ENCODE results near the gene DHX30. TPM values are rescaled to one million over a fixed set of nuclear protein-coding genes. Genes with fewer than 3 reads are reported as not detected.
A peak's percentile ranks its signal among the peaks of the same experiment; 100 is the strongest.

Gene DHX30
- total and polyA plus RNA-seq, 9 of the 15 experiments (the other 6 are each of a cell fraction or from before 2014, with no cell fraction given) = 12.3 to 158 (median 79.0) TPM

DNA sequence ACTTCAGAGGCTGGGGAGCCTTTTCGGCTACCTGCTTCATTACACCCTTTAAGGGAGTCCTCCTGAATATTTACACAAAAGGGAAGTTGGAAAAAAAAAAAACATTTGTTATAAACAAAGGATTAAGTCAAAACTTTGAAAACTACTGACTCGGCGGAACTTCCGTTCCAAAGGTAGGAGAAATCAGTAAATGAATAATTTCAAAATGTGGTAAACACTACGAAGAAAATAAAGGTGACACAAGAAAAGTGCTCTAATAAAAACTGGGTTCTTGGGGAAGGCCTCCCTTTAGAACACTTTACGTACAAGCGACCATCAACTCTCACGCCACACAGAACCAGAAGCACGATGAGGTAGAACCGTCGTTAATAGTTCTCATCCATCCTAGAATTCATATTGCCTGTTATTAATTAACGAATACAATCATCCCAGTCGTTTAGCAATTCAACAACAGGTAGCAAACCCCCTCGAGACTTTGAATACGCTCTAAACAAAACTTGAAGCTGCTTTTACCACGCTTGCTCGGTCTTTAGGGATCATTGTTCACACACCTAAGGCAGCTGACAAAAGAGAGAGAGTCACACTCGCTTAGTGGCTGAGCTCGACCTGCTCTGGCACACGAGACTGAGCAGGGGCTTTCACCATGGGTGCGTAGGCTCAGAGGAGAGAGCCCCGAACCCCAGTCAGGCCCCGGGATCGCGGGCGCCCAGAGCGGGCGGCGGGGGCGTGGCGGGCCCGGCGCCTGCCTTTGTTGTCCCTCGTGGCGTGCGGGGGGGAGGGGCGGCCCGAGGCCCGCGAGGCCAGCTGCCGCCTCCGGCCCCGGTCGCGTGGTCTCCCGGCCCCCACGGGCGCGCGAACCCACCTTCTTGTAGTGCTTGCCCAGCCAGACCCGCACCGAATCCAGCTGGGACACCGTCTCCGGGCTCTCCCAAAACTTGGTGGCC lies 21.9 kb upstream of the DHX30 start:
- H3K4me1 ChIP-seq (replicated peaks in 1 of 2; ENCODE audit: control insufficient read depth in 2 of 2, insufficient read depth in 2 of 2, low read length in 2 of 2) = peaks cover 16 to 23% of the 10 kb centered on the region in 2 experiments
- H3K4me2 ChIP-seq (ENCODE audit: insufficient read depth, low read length) = peak overlapping the region; percentile 89
- H3K4me3 ChIP-seq = peak overlapping the region; percentile 69
- H4K20me1 ChIP-seq (replicated peaks; ENCODE audit: control insufficient read depth, insufficient read depth, low read length) = 0 out of 2 replicates have a peak, but pooled peaks cover 3% of the 10 kb centered on the region
- peak; percentile 83 to 94 (median 90) for DNase-seq (ENCODE audit: extremely low read depth in 1 of 4, low spot score in 3 of 4)
- ChIA-PET CTCF (ENCODE audit: low intra/inter-chr PET ratio) (no interaction called here), POLR2A (interaction anchor here (0.6 to 1.5 kb wide), 10 partner anchors 9 to 337 kb away, joined by 3 to 14 read pairs (median 3); no protein-coding TSS in a partner anchor)
- no peaks in the 10 kb centered on the region for H3K9me1 ChIP-seq (ENCODE audit: control insufficient read depth, insufficient read depth, low read length)
- no peak for FAIRE-seq
- H3K27ac ChIP-seq (ENCODE audit: extremely low read depth, low read depth, low read length) = peak overlapping the region; percentile 98
- H3K27me3 ChIP-seq (ENCODE audit: control insufficient read depth in 2 of 2, insufficient read depth in 2 of 2, low read length in 2 of 2) = no peaks in the 10 kb centered on the region
- in situ Hi-C loops (cut with MboI) = no loop called here
- H2AFZ ChIP-seq (ENCODE audit: low read depth, low read length) = peak overlapping the region; percentile 84
- TSS peak; percentile 70 for BruUV-seq (replicated peaks)
- H3K9ac ChIP-seq (ENCODE audit: insufficient read depth in 1 of 2, low read depth in 2 of 2, low read length in 2 of 2) = peak overlapping the region; percentile 94 to 99
- peaks cover 66% of the 10 kb centered on the region for H3K79me2 ChIP-seq (ENCODE audit: control insufficient read depth, insufficient read depth, low read length)
- no peaks in the 10 kb centered on the region for H3K9me3 ChIP-seq (replicated peaks; ENCODE audit: control insufficient read depth, insufficient read depth, low read depth, low read length)
- peak; percentile 65 for ATAC-seq
- H3K36me3 ChIP-seq (ENCODE audit: control insufficient read depth, insufficient read depth, low read length) = peaks cover 29% of the 10 kb centered on the region
- WGBS (ENCODE audit: insufficient coverage, low coverage, missing lambda C conversion rate) = under 1% methylated on average over 38 of the region's 54 CpGs
- intact Hi-C loops (cut with micrococcal nuclease) = loop anchor here (5.0 kb wide), 1 partner anchor 399 kb away; the partner anchor contains the start of gene PTPN23
- TF ChIP-seq, protein P1, sequence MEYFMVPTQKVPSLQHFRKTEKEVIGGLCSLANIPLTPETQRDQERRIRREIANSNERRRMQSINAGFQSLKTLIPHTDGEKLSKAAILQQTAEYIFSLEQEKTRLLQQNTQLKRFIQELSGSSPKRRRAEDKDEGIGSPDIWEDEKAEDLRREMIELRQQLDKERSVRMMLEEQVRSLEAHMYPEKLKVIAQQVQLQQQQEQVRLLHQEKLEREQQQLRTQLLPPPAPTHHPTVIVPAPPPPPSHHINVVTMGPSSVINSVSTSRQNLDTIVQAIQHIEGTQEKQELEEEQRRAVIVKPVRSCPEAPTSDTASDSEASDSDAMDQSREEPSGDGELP (CRISPR knock-in tag; IDR thresholded peaks at IDR 0.05; ENCODE audit: borderline replicate concordance) = no peak
- TF ChIP-seq, protein P2, sequence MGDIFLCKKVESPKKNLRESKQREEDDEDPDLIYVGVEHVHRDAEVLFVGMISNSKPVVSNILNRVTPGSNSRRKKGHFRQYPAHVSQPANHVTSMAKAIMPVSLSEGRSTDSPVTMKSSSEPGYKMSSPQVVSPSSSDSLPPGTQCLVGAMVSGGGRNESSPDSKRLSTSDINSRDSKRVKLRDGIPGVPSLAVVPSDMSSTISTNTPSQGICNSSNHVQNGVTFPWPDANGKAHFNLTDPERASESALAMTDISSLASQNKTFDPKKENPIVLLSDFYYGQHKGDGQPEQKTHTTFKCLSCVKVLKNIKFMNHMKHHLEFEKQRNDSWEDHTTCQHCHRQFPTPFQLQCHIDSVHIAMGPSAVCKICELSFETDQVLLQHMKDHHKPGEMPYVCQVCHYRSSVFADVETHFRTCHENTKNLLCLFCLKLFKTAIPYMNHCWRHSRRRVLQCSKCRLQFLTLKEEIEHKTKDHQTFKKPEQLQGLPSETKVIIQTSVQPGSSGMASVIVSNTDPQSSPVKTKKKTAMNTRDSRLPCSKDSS (IDR thresholded peaks at IDR 0.05; ENCODE audit: low read depth, partially characterized antibody) = no peak
- no peak for TF ChIP-seq TOE1 (IDR thresholded peaks at IDR 0.05; ENCODE audit: borderline replicate concordance)
- TF ChIP-seq TOE1 (CRISPR knock-in tag; IDR thresholded peaks at IDR 0.05; ENCODE audit: borderline replicate concordance, low read depth) = no peak
- TF ChIP-seq, protein P3, sequence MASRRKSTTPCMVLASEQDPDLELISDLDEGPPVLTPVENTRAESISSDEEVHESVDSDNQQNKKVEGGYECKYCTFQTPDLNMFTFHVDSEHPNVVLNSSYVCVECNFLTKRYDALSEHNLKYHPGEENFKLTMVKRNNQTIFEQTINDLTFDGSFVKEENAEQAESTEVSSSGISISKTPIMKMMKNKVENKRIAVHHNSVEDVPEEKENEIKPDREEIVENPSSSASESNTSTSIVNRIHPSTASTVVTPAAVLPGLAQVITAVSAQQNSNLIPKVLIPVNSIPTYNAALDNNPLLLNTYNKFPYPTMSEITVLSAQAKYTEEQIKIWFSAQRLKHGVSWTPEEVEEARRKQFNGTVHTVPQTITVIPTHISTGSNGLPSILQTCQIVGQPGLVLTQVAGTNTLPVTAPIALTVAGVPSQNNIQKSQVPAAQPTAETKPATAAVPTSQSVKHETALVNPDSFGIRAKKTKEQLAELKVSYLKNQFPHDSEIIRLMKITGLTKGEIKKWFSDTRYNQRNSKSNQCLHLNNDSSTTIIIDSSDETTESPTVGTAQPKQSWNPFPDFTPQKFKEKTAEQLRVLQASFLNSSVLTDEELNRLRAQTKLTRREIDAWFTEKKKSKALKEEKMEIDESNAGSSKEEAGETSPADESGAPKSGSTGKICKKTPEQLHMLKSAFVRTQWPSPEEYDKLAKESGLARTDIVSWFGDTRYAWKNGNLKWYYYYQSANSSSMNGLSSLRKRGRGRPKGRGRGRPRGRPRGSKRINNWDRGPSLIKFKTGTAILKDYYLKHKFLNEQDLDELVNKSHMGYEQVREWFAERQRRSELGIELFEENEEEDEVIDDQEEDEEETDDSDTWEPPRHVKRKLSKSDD (conservative IDR thresholded peaks at IDR 0.05; ENCODE audit: low read length) = no peak
- no peak for TF ChIP-seq GABPA (tag; conservative IDR thresholded peaks at IDR 0.05; ENCODE audit: low read depth)
- TF ChIP-seq MYC (IDR thresholded peaks at IDR 0.05; ENCODE audit: low read depth, low read length) = peak; percentile 95
- no peak for TF ChIP-seq MYC (CRISPR knock-in tag; IDR thresholded peaks at IDR 0.05; ENCODE audit: borderline replicate concordance, low read depth)
- TF ChIP-seq CBX5 (IDR thresholded peaks at IDR 0.05; ENCODE audit: borderline replicate concordance, low read depth) = no peak
- TF ChIP-seq FOXK2 (conservative IDR thresholded peaks at IDR 0.05 in 1 of 2, IDR thresholded peaks at IDR 0.05 in 1 of 2; ENCODE audit: low read depth in 2 of 2) = peak; percentile 16 to 70; a peak in 3 of 4 replicates
- TF ChIP-seq, protein P4, sequence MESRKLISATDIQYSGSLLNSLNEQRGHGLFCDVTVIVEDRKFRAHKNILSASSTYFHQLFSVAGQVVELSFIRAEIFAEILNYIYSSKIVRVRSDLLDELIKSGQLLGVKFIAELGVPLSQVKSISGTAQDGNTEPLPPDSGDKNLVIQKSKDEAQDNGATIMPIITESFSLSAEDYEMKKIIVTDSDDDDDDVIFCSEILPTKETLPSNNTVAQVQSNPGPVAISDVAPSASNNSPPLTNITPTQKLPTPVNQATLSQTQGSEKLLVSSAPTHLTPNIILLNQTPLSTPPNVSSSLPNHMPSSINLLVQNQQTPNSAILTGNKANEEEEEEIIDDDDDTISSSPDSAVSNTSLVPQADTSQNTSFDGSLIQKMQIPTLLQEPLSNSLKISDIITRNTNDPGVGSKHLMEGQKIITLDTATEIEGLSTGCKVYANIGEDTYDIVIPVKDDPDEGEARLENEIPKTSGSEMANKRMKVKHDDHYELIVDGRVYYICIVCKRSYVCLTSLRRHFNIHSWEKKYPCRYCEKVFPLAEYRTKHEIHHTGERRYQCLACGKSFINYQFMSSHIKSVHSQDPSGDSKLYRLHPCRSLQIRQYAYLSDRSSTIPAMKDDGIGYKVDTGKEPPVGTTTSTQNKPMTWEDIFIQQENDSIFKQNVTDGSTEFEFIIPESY (CRISPR knock-in tag; IDR thresholded peaks at IDR 0.05) = peak; percentile 58; the same call in 1 of the 2 replicates
- TF ChIP-seq HEY1 (CRISPR knock-in tag; IDR thresholded peaks at IDR 0.05; ENCODE audit: borderline replicate concordance) = no peak
